Naive thymus-derived CD8-positive, alpha-beta T cell (primary cell): ENCODE data around the gene ULK4. TPM values are rescaled to one million over a fixed set of nuclear protein-coding genes. Genes with fewer than 3 reads are reported as not detected.

Experiments used
- ATAC-seq, 2 donors: fragments of 150-1000 bp; cut with Tn5 transposase in 1 of 2; sonication (Bioruptor Pico), chemical (Tn5 transposase) in 1 of 2; 1 replicate in 1 of 2; 2 replicates in 1 of 2; pipeline ENCODE4 v1.10.0; 2021; ENCODE audit warnings: mild to moderate bottlenecking in 2 of 2, moderate library complexity in 2 of 2
- POLR2A ChIA-PET: fragments of 350-600 bp; sonication (Branson Sonifier 250); formaldehyde crosslinking; loops from one replicate; lab custom pipeline; 2021; ENCODE audit warnings: antibody characterized with exemption; lab: Charles Lee
- DNase-seq, 10 donors: peaks; one replicate each; pipeline versions ENCODE4 v3.0.0 to v3.0.0-alpha.2; 2020 to 2022
- H3K27ac Mint-ChIP-seq, 10 donors: one replicate each; pipeline ENCODE4 v1.8.0; 2020 to 2022; ENCODE audit warnings: mild to moderate bottlenecking in 10 of 10, mixed read lengths in 10 of 10, moderate library complexity in 4 of 10, inconsistent platforms in 1 of 10
- H3K27me3 Mint-ChIP-seq, 5 donors: one replicate each; pipeline ENCODE4 v1.8.0; 2021 to 2022; ENCODE audit warnings: mixed read lengths in 5 of 5
- H3K36me3 Mint-ChIP-seq, 3 donors: one replicate each; pipeline ENCODE4 v1.8.0; 2020 to 2022; ENCODE audit warnings: mixed read lengths in 3 of 3, mild to moderate bottlenecking in 2 of 3, inconsistent platforms in 1 of 3
- H3K4me1 Mint-ChIP-seq, 4 donors: one replicate each; pipeline ENCODE4 v1.8.0; 2021 to 2022; ENCODE audit warnings: mixed read lengths in 4 of 4
- H3K4me3 Mint-ChIP-seq, 10 donors: one replicate each; pipeline ENCODE4 v1.8.0; 2020 to 2022; ENCODE audit warnings: mild to moderate bottlenecking in 10 of 10, mixed read lengths in 10 of 10, moderate library complexity in 6 of 10, inconsistent platforms in 1 of 10
- H3K9me3 Mint-ChIP-seq, 9 donors: one replicate each; pipeline ENCODE4 v1.8.0; 2020 to 2022; ENCODE audit warnings: mixed read lengths in 9 of 9, mild to moderate bottlenecking in 3 of 9, inconsistent platforms in 1 of 9, moderate library complexity in 1 of 9
- polyA plus RNA-seq, 3 donors: library from polyadenylated mRNA; unstranded; fragments of 300-500 nt; fragmentation: Illumina TruSeq; gene quantifications; one replicate each; pipeline ENCODE4 v1.2.3, GENCODE V29; 2021
- total RNA-seq, 8 experiments: library from RNA in 2 of 8; stranded (reverse) in 2 of 8; gene quantifications; one replicate each; pipeline ENCODE4 v1.2.3 and lab custom pipeline; 2021 to 2026

The ULK4 gene
- total and polyA plus RNA-seq, 5 experiments from 2014 or later, result 6.6 to 16.8 (median 10.7) TPM

GRCh38 chr3:41352510-41352909 lies 609.4 kb downstream of the ULK4 start:
- Mint-ChIP-seq H3K9me3 (no peaks in the 10 kb centered on the region), H3K4me3 (no peak overlapping the region), H3K27ac (no peak overlapping the region), H3K4me1 (peaks cover 0 to 2% (median 0%) of the 10 kb centered on the region in 4 donors), H3K36me3 (peaks cover 0 to 2% (median 2%) of the 10 kb centered on the region in 3 donors), H3K27me3 (no peaks in the 10 kb centered on the region)
- POLR2A ChIA-PET, result no interaction called here
- DNase-seq (no peak), ATAC-seq (no peak)

GRCh38 chr3:41350441-41350840 lies 611.5 kb downstream of the ULK4 start:
- Mint-ChIP-seq H3K9me3 (peaks cover 0 to 7% (median 2%) of the 10 kb centered on the region in 9 donors), H3K27me3 (no peaks in the 10 kb centered on the region), H3K4me1 (peaks cover 0 to 2% (median 0%) of the 10 kb centered on the region in 4 donors), H3K27ac (no peak overlapping the region), H3K4me3 (no peak overlapping the region), H3K36me3 (peaks cover 0 to 2% (median 1%) of the 10 kb centered on the region in 3 donors)
- DNase-seq, result no peak
- no peak for ATAC-seq
- POLR2A ChIA-PET, result no interaction called here

GRCh38 chr3:41348401-41348800 lies 613.5 kb downstream of the ULK4 start:
- H3K4me1 Mint-ChIP-seq, result peaks cover 0 to 2% (median 0%) of the 10 kb centered on the region in 4 donors
- H3K27ac Mint-ChIP-seq, result no peak overlapping the region
- no peak overlapping the region for H3K4me3 Mint-ChIP-seq
- no peak for ATAC-seq
- POLR2A ChIA-PET, result no interaction called here
- H3K9me3 Mint-ChIP-seq, result peaks cover 0 to 27% (median 7%) of the 10 kb centered on the region in 9 donors
- H3K36me3 Mint-ChIP-seq, result peaks cover 2 to 21% (median 7%) of the 10 kb centered on the region in 3 donors
- H3K27me3 Mint-ChIP-seq, result no peaks in the 10 kb centered on the region
- DNase-seq, result no peak

GRCh38 chr3:41346698-41347270 lies 615.1 kb downstream of the ULK4 start:
- H3K4me3 Mint-ChIP-seq, result no peak overlapping the region
- POLR2A ChIA-PET, result no interaction called here
- ATAC-seq, result no peak
- H3K27ac Mint-ChIP-seq, result no peak overlapping the region
- no peak for DNase-seq
- H3K27me3 Mint-ChIP-seq, result no peaks in the 10 kb centered on the region
- peaks cover 0 to 5% (median 0%) of the 10 kb centered on the region in 4 donors for H3K4me1 Mint-ChIP-seq
- H3K36me3 Mint-ChIP-seq, result peaks cover 2 to 21% (median 7%) of the 10 kb centered on the region in 3 donors
- H3K9me3 Mint-ChIP-seq, result peaks cover 0 to 27% (median 10%) of the 10 kb centered on the region in 9 donors

GRCh38 chr3:41345788-41346187 lies 616.1 kb downstream of the ULK4 start:
- POLR2A ChIA-PET, result no interaction called here
- Mint-ChIP-seq H3K27me3 (no peaks in the 10 kb centered on the region), H3K4me1 (peaks cover 0 to 5% (median 0%) of the 10 kb centered on the region in 4 donors), H3K27ac (no peak overlapping the region), H3K9me3 (peaks cover 0 to 27% (median 10%) of the 10 kb centered on the region in 9 donors), H3K4me3 (no peak overlapping the region), H3K36me3 (peaks cover under 1 to 21% (median 7%) of the 10 kb centered on the region in 3 donors)
- no peak for ATAC-seq
- no peak for DNase-seq

GRCh38 chr3:41339758-41340157 lies 622.1 kb downstream of the ULK4 start:
- peaks cover 0 to 8% (median 2%) of the 10 kb centered on the region in 4 donors for H3K4me1 Mint-ChIP-seq
- H3K27me3 Mint-ChIP-seq, result no peaks in the 10 kb centered on the region
- peaks cover 0 to 13% (median under 1%) of the 10 kb centered on the region in 3 donors for H3K36me3 Mint-ChIP-seq
- no peak overlapping the region for H3K4me3 Mint-ChIP-seq
- ATAC-seq, result no peak
- no peak for DNase-seq
- peaks cover 0 to 14% (median 4%) of the 10 kb centered on the region in 9 donors for H3K9me3 Mint-ChIP-seq
- no peak overlapping the region for H3K27ac Mint-ChIP-seq
- POLR2A ChIA-PET, result no interaction called here

GRCh38 chr3:41338276-41338675 lies 623.6 kb downstream of the ULK4 start:
- H3K27me3 Mint-ChIP-seq, result no peaks in the 10 kb centered on the region
- no peak for ATAC-seq
- peaks cover 0 to 8% (median 3%) of the 10 kb centered on the region in 4 donors for H3K4me1 Mint-ChIP-seq
- peaks cover 0 to 4% (median 0%) of the 10 kb centered on the region in 9 donors for H3K9me3 Mint-ChIP-seq
- H3K4me3 Mint-ChIP-seq, result no peak overlapping the region
- POLR2A ChIA-PET, result no interaction called here
- DNase-seq, result no peak
- no peak overlapping the region for H3K27ac Mint-ChIP-seq
- H3K36me3 Mint-ChIP-seq, result no peaks in the 10 kb centered on the region

GRCh38 chr3:41334426-41334825 lies 627.5 kb downstream of the ULK4 start:
- Mint-ChIP-seq H3K27ac (no peak overlapping the region), H3K4me1 (peaks cover 0 to 5% (median 0%) of the 10 kb centered on the region in 4 donors), H3K9me3 (no peaks in the 10 kb centered on the region), H3K4me3 (no peak overlapping the region), H3K27me3 (no peaks in the 10 kb centered on the region), H3K36me3 (no peaks in the 10 kb centered on the region)
- POLR2A ChIA-PET, result no interaction called here
- ATAC-seq (no peak), DNase-seq (no peak)

GRCh38 chr3:41331041-41331440 lies 630.9 kb downstream of the ULK4 start:
- no peak for DNase-seq
- POLR2A ChIA-PET, result no interaction called here
- H3K27me3 Mint-ChIP-seq, result no peaks in the 10 kb centered on the region
- peaks cover 0 to 4% (median 0%) of the 10 kb centered on the region in 4 donors for H3K4me1 Mint-ChIP-seq
- ATAC-seq, result no peak
- no peaks in the 10 kb centered on the region for H3K9me3 Mint-ChIP-seq
- H3K36me3 Mint-ChIP-seq, result no peaks in the 10 kb centered on the region
- H3K27ac Mint-ChIP-seq, result no peak overlapping the region
- H3K4me3 Mint-ChIP-seq, result no peak overlapping the region

- Mint-ChIP-seq H3K27ac (no peak overlapping the region), H3K4me3 (no peak overlapping the region), H3K9me3 (no peaks in the 10 kb centered on the region), H3K4me1 (peaks cover 0 to 2% (median 0%) of the 10 kb centered on the region in 4 donors), H3K27me3 (no peaks in the 10 kb centered on the region), H3K36me3 (no peaks in the 10 kb centered on the region)
- DNase-seq, result no peak
- POLR2A ChIA-PET, result no interaction called here
- ATAC-seq, result no peak
Observed at GRCh38 chr3:41330465-41330864, 631.4 kb downstream of the ULK4 start.

- POLR2A ChIA-PET, result no interaction called here
- H3K36me3 Mint-ChIP-seq, result no peaks in the 10 kb centered on the region
- H3K4me3 Mint-ChIP-seq, result no peak overlapping the region
Observed at GRCh38 chr3:41329881-41330280, 632.0 kb downstream of the ULK4 start.

GRCh38 chr3:41328926-41329325 lies 633.0 kb downstream of the ULK4 start:
- Mint-ChIP-seq H3K9me3 (no peaks in the 10 kb centered on the region), H3K4me1 (peaks cover 0 to 8% (median under 1%) of the 10 kb centered on the region in 4 donors), H3K27me3 (no peaks in the 10 kb centered on the region), H3K27ac (no peak overlapping the region), H3K36me3 (no peaks in the 10 kb centered on the region), H3K4me3 (no peak overlapping the region)
- DNase-seq (no peak), ATAC-seq (no peak)
- POLR2A ChIA-PET, result no interaction called here

More at GRCh38 chr3:41329881-41330280, 632.0 kb downstream of the ULK4 start:
- Mint-ChIP-seq H3K9me3 (no peaks in the 10 kb centered on the region), H3K4me1 (peaks cover 0 to 2% (median 0%) of the 10 kb centered on the region in 4 donors), H3K27ac (no peak overlapping the region), H3K27me3 (no peaks in the 10 kb centered on the region)
- DNase-seq (no peak), ATAC-seq (no peak)

- no peaks in the 10 kb centered on the region for H3K9me3 Mint-ChIP-seq
- H3K4me1 Mint-ChIP-seq, result peaks cover 0 to 8% (median 0%) of the 10 kb centered on the region in 4 donors
- no peak for DNase-seq
- no peak for ATAC-seq
- H3K4me3 Mint-ChIP-seq, result no peak overlapping the region
- H3K27me3 Mint-ChIP-seq, result no peaks in the 10 kb centered on the region
- POLR2A ChIA-PET, result no interaction called here
- no peaks in the 10 kb centered on the region for H3K36me3 Mint-ChIP-seq
- H3K27ac Mint-ChIP-seq, result no peak overlapping the region
Observed at GRCh38 chr3:41327718-41328117, 634.2 kb downstream of the ULK4 start.

GRCh38 chr3:41324156-41324475 lies 637.8 kb downstream of the ULK4 start:
- no peak overlapping the region for H3K27ac Mint-ChIP-seq
- no peak for ATAC-seq
- POLR2A ChIA-PET, result no interaction called here
- H3K4me3 Mint-ChIP-seq, result no peak overlapping the region
- DNase-seq, result no peak
- H3K36me3 Mint-ChIP-seq, result no peaks in the 10 kb centered on the region
- H3K27me3 Mint-ChIP-seq, result no peaks in the 10 kb centered on the region
- no peaks in the 10 kb centered on the region for H3K9me3 Mint-ChIP-seq
- peaks cover 0 to 8% (median under 1%) of the 10 kb centered on the region in 4 donors for H3K4me1 Mint-ChIP-seq
